HG02610 (cell line): ENCODE measurements around the gene ALOX5.
A peak's percentile ranks its signal among the peaks of the same experiment; 100 is the strongest.

Experiments
- ATAC-seq: cut with Tn5 transposase; IDR thresholded peaks from one replicate; pipeline ENCODE4 v1.9.1; 2021; ENCODE audit warnings: mild to moderate bottlenecking, moderate library complexity; ENCODE audit not compliant: unreplicated experiment

Gene ALOX5

GRCh38 chr10:45441239-45442190 is 67.5 kb downstream of the ALOX5 start:
- ATAC-seq: no peak

- ATAC-seq: no peak
Measured at GRCh38 chr10:45442251-45442650, 68.2 kb downstream of the ALOX5 start.

- no peak for ATAC-seq
Measured at GRCh38 chr10:45442662-45443061, 68.6 kb downstream of the ALOX5 start.

GRCh38 chr10:45443101-45444009 is 69.3 kb downstream of the ALOX5 start:
- no peak for ATAC-seq

GRCh38 chr10:45444022-45444421 is 70.0 kb downstream of the ALOX5 start:
- no peak for ATAC-seq

GRCh38 chr10:45444976-45445898 is 71.2 kb downstream of the ALOX5 start:
- no peak for ATAC-seq

GRCh38 chr10:45446858-45447257 is 72.8 kb downstream of the ALOX5 start:
- ATAC-seq: no peak

- ATAC-seq: no peak
Measured at GRCh38 chr10:45447416-45447815, 73.4 kb downstream of the ALOX5 start.

- ATAC-seq: no peak
Measured at GRCh38 chr10:45450866-45451265, 76.8 kb downstream of the ALOX5 start.

GRCh38 chr10:45451407-45451806 is 77.4 kb downstream of the ALOX5 start:
- no peak for ATAC-seq

- ATAC-seq: no peak
Measured at GRCh38 chr10:45452268-45452667, 78.3 kb downstream of the ALOX5 start.

GRCh38 chr10:45452743-45453452 is 78.9 kb downstream of the ALOX5 start:
- ATAC-seq: no peak

GRCh38 chr10:45453639-45454255 is 79.7 kb downstream of the ALOX5 start:
- ATAC-seq: no peak

GRCh38 chr10:45454262-45454661 is 80.2 kb downstream of the ALOX5 start:
- no peak for ATAC-seq

GRCh38 chr10:45454859-45455258 is 80.8 kb downstream of the ALOX5 start:
- no peak for ATAC-seq

- ATAC-seq: no peak
Measured at GRCh38 chr10:45456233-45456632, 82.2 kb downstream of the ALOX5 start.

- no peak for ATAC-seq
Measured at GRCh38 chr10:45456822-45457221, 82.8 kb downstream of the ALOX5 start.

- ATAC-seq: no peak
Measured at GRCh38 chr10:45457487-45457886, 83.5 kb downstream of the ALOX5 start.

- ATAC-seq: peak; percentile 37
Measured at GRCh38 chr10:45460235-45460878, 86.3 kb downstream of the ALOX5 start.
